Heart left ventricle (tissue), 16 donors: ENCODE measurements around the gene TPK1. TPM values are rescaled to one million over a fixed set of nuclear protein-coding genes. Genes with fewer than 3 reads are reported as not detected.

ENCODE experiments used
- ATAC-seq, 4 donors: fragments of 200-7000 bp; cut with Tn5 transposase; one replicate each; pipeline ENCODE4 v1.9.1; 2020 to 2022; ENCODE audit warnings: moderate library complexity in 4 of 4, mild to moderate bottlenecking in 3 of 4, moderate number of reproducible peaks in 1 of 4
- DNase-seq, 5 donors: peaks; one replicate each; pipeline ENCODE4 v3.0.0-alpha.2; 2020
- H3K27ac ChIP-seq, 12 donors: fragments of 200-600 bp; sonication (generic) in 4 of 12; one replicate each; pipeline versions ENCODE4 v1.5.0 to v1.8.0; 2016 to 2022; ENCODE audit warnings: mild to moderate bottlenecking in 2 of 12
- H3K27me3 ChIP-seq, 9 donors: fragments of 200-600 bp; sonication (generic) in 2 of 9; one replicate each; pipeline versions ENCODE4 v1.5.1 to v1.8.0; 2016 to 2022; ENCODE audit warnings: mild to moderate bottlenecking in 3 of 9
- H3K36me3 ChIP-seq, 9 donors: fragments of 200-600 bp; sonication (generic) in 2 of 9; one replicate each; pipeline versions ENCODE4 v1.5.0 to v1.8.0; 2018 to 2022; ENCODE audit warnings: mild to moderate bottlenecking in 2 of 9
- H3K4me1 ChIP-seq, 12 donors: fragments of 200-600 bp; sonication (generic) in 4 of 12; one replicate each; pipeline versions ENCODE4 v1.5.0 to v1.8.0; 2016 to 2022; ENCODE audit warnings: mild to moderate bottlenecking in 3 of 12
- H3K4me3 ChIP-seq, 12 donors: fragments of 200-600 bp; sonication (generic) in 4 of 12; one replicate each; pipeline versions ENCODE4 v1.5.0 to v1.8.0; 2017 to 2022; ENCODE audit warnings: mild to moderate bottlenecking in 9 of 12, moderate library complexity in 4 of 12
- H3K9me3 ChIP-seq, 12 donors: fragments of 200-600 bp; sonication (generic) in 4 of 12; one replicate each; pipeline versions ENCODE4 v1.5.0 to v1.8.0; 2016 to 2022; ENCODE audit warnings: mild to moderate bottlenecking in 1 of 12
- CTCF ChIP-seq, 12 donors: fragments of 200-600 bp; sonication (generic) in 4 of 12; IDR thresholded peaks; one replicate each; pipeline versions ENCODE4 v1.5.0 to v1.8.0; 2018 to 2022; ENCODE audit warnings: antibody characterized with exemption in 12 of 12, mild to moderate bottlenecking in 5 of 12
- POLR2A ChIP-seq, 2 donors: fragments of 450-650 bp; IDR thresholded peaks; one replicate each; pipeline ENCODE4 v1.6.1; 2017; ENCODE audit warnings: antibody characterized with exemption in 2 of 2, mild to moderate bottlenecking in 2 of 2, moderate library complexity in 2 of 2
- WGBS, 4 donors: extraction: QIAGEN DNeasy Blood & Tissue Kit in 2 of 4; methylation state at CpG; one replicate each; pipeline versions ENCODE4 v1.1.5 to v1.1.7; 2013 to 2018; 5-methylcytosine and 5-hydroxymethylcytosine counted together
- intact Hi-C, 10 donors: fragments of 100-400 bp; cut with DNase I; formaldehyde crosslinking; loops; one replicate each; pipeline versions ENCODE4 v1.11.1 to v1.14.2; 2022
- polyA plus RNA-seq, 2 donors: library from polyadenylated mRNA; stranded (reverse); fragments of 200-250 nt; gene quantifications; one replicate each; pipeline ENCODE4 v1.2.3, GENCODE V29; 2013
- total RNA-seq, 9 donors: library from RNA; depleted of rRNA in 2 of 9; stranded (reverse); fragments of >200 nt in 2 of 9; fragmentation: NEBNext Ultra II Directional in 3 of 9; extraction: Animal tissue kit (Norgen Biotek cat#: 25700) in 3 of 9; gene quantifications; one replicate each; pipeline versions ENCODE4 v1.1.0 to v1.2.4, GENCODE V29; 2016 to 2023
- donor health status: ischemic (EF 13 %, LVEDD 7.1; RV severe dilation, severe dysfunction).
- donor health status: healthy with polysubstance abuse.
- donor health status: DM: no; HTN: yes; CAD: no.
- donor health status: DM: no; HTN: no; CAD: no.
- donor health status: ischemic (EF 25% LVEDD 6.9; RV normal size, moderate dysfunction).
- donor health status: ischemic (EF 25% LVEDD 5.7; RV mildly dilated, moderate dysfunction).
- donor health status: healthy.
- donor health status: DM: yes; HTN: yes; CAD: no.
- donor health status: ischemic (EF 35%, LVEDD 5.7; RV mildly dilated, moderate dysfunction).
- donor health status: nonischemic (EF 11% LVEDD 7.7; RV severe dilation, severe dysfunction).
- donor health status: DM: yes; HTN: yes; CAD: no.
- donor health status: PGD.
- donor health status: ischemic (EF 29% LVEDD 5.4; RV normal size, mild dysfunction).
- donor health status: nonischemic (EF 23%, LVEDD 6.1; RV moderate dilation, normal function).

Gene TPK1
- total and polyA plus RNA-seq, 11 donors, result 2.0 to 8.2 (median 5.0) TPM

- Histone ChIP-seq H3K27me3 (peaks cover 0 to 10% (median 0%) of the 10 kb centered on the region in 9 donors), H3K4me1 (no peaks in the 10 kb centered on the region), H3K9me3 (peaks cover 0 to 10% (median 0%) of the 10 kb centered on the region in 12 donors), H3K36me3 (no peaks in the 10 kb centered on the region), H3K4me3 (no peak overlapping the region), H3K27ac (no peak overlapping the region)
- 82 to 89% (median 85%) methylated on average over 8 of the region's 8 CpGs for WGBS, 4 donors
- ATAC-seq (no peak), DNase-seq (no peak)
- TF ChIP-seq POLR2A (IDR thresholded peaks at IDR 0.05) (no peak), CTCF (IDR thresholded peaks at IDR 0.05) (no peak)
- intact Hi-C loops, result loop anchor here in 3 of 10 donors (10.0 kb wide), 3 partner anchors 109 to 1241 kb away; no protein-coding TSS in a partner anchor
Measured at GRCh38 chr7:144853542-144853941, 17.7 kb upstream of the TPK1 start.

GRCh38 chr7:144848078-144848477, 12.2 kb upstream of the TPK1 start:
- TF ChIP-seq CTCF (IDR thresholded peaks at IDR 0.05) (no peak), POLR2A (IDR thresholded peaks at IDR 0.05) (no peak)
- Histone ChIP-seq H3K4me3 (no peak overlapping the region), H3K27ac (no peak overlapping the region), H3K9me3 (peaks cover 0 to 15% (median 0%) of the 10 kb centered on the region in 12 donors), H3K4me1 (no peaks in the 10 kb centered on the region), H3K36me3 (no peaks in the 10 kb centered on the region), H3K27me3 (peaks cover 0 to 10% (median 0%) of the 10 kb centered on the region in 9 donors)
- ATAC-seq, result no peak
- no peak for DNase-seq
- WGBS, 4 donors, result 78 to 89% (median 80%) methylated on average over 1 of the region's 1 CpG
- intact Hi-C loops, result loop anchor here in 1 of 10 donors (10.0 kb wide), 1 partner anchor 113 kb away; no protein-coding TSS in a partner anchor

GRCh38 chr7:144842377-144842851, 6.6 kb upstream of the TPK1 start:
- TF ChIP-seq POLR2A (IDR thresholded peaks at IDR 0.05) (no peak), CTCF (IDR thresholded peaks at IDR 0.05) (no peak)
- H3K4me1 ChIP-seq, result peaks cover 0 to 14% (median 0%) of the 10 kb centered on the region in 12 donors
- 47 to 56% (median 53%) methylated on average over 6 of the region's 6 CpGs for WGBS, 4 donors
- no peaks in the 10 kb centered on the region for H3K36me3 ChIP-seq
- H3K9me3 ChIP-seq, result peaks cover 0 to 7% (median 0%) of the 10 kb centered on the region in 12 donors
- ATAC-seq (peak; percentile 55 to 90 (median 76)), DNase-seq (peak in 4 of 5 donors; percentile 21 to 47 (median 43))
- intact Hi-C loops, result loop anchor here in 1 of 10 donors (10.0 kb wide), 1 partner anchor 108 kb away; no protein-coding TSS in a partner anchor
- no peaks in the 10 kb centered on the region for H3K27me3 ChIP-seq
- peak overlapping the region in 10 of 12 donors; percentile 16 to 84 (median 36) for H3K27ac ChIP-seq
- peak overlapping the region in 1 of 12 donors; percentile 24 for H3K4me3 ChIP-seq

GRCh38 chr7:144836545-144836842, 641 bp upstream of the TPK1 start:
- no peak for ATAC-seq

More at GRCh38 chr7:144836545-144836842, 641 bp upstream of the TPK1 start:
- TF ChIP-seq POLR2A (IDR thresholded peaks at IDR 0.05), result no peak
- no peak for TF ChIP-seq CTCF (IDR thresholded peaks at IDR 0.05)
- H3K27ac ChIP-seq, result peak overlapping the region; percentile 93 to 99 (median 96)
- intact Hi-C loops, result loop anchor here in 5 of 10 donors (5.0 to 10.0 kb wide), 3 partner anchors 99 to 319 kb away; no protein-coding TSS in a partner anchor
- peaks cover 0 to 19% (median 11%) of the 10 kb centered on the region in 12 donors for H3K4me1 ChIP-seq
- DNase-seq, result no peak
- peak overlapping the region in 11 of 12 donors; percentile 65 to 95 (median 79) for H3K4me3 ChIP-seq
- no peaks in the 10 kb centered on the region for H3K27me3 ChIP-seq
- 92 to 94% (median 94%) methylated on average over 12 of the region's 12 CpGs for WGBS, 4 donors
- H3K36me3 ChIP-seq, result no peaks in the 10 kb centered on the region
- peaks cover 0 to 7% (median 0%) of the 10 kb centered on the region in 12 donors for H3K9me3 ChIP-seq
